GM23338 (cell line): Measurements from ENCODE around the gene DESI1. TPM values are rescaled to one million over a fixed set of nuclear protein-coding genes. Genes with fewer than 3 reads are reported as not detected.

Experiments
- ATAC-seq: fragments of 200-7000 bp; cut with Tn5 transposase; 3 replicates; pipeline ENCODE4 v1.9.1; 2020
- DNase-seq: peaks from one replicate; pipeline ENCODE4 v3.0.0-alpha.2; 2015; ENCODE audit warnings: low spot score
- H2AFZ ChIP-seq: fragments of 200-600 bp; sonication (generic); 2 replicates; pipeline ENCODE4 v1.8.0; 2016; ENCODE audit warnings: antibody characterized with exemption, mild to moderate bottlenecking, moderate library complexity
- H3F3A ChIP-seq: fragments of 200-600 bp; sonication (generic); replicated peaks from 2 replicates; pipeline ENCODE4 v1.8.0; 2017; ENCODE audit warnings: antibody characterized with exemption, mixed run types, low read depth
- H3K27ac ChIP-seq: fragments of 200-600 bp; sonication (generic); 2 replicates; pipeline ENCODE4 v1.6.1; 2016; ENCODE audit warnings: low read depth
- H3K27me3 ChIP-seq: fragments of 200-600 bp; sonication (generic); 2 replicates; pipeline ENCODE4 v1.8.0; 2016; ENCODE audit warnings: mild to moderate bottlenecking, mixed run types, moderate library complexity; ENCODE audit not compliant: insufficient read depth
- H3K36me3 ChIP-seq: fragments of 200-600 bp; sonication (generic); 2 replicates; pipeline ENCODE4 v1.8.0; 2016; ENCODE audit warnings: mild to moderate bottlenecking; ENCODE audit not compliant: insufficient read depth
- H3K4me1 ChIP-seq: fragments of 200-600 bp; sonication (generic); 2 replicates; pipeline ENCODE4 v1.8.0; 2016; ENCODE audit warnings: mild to moderate bottlenecking, moderate library complexity; ENCODE audit not compliant: insufficient read depth
- H3K4me2 ChIP-seq: fragments of 200-600 bp; sonication (generic); 2 replicates; pipeline ENCODE4 v1.7.1; 2017; ENCODE audit warnings: mixed run types
- H3K4me3 ChIP-seq: fragments of 200-600 bp; sonication (generic); 2 replicates; pipeline ENCODE4 v1.6.1; 2016; ENCODE audit warnings: mixed run types
- H3K79me2 ChIP-seq: fragments of 200-600 bp; sonication (generic); replicated peaks from 2 replicates; pipeline ENCODE4 v1.8.0; 2017; ENCODE audit warnings: mild to moderate bottlenecking; ENCODE audit not compliant: insufficient read depth
- H3K9me2 ChIP-seq: fragments of 200-600 bp; sonication (generic); 2 replicates; pipeline ENCODE4 v1.8.0; 2017; ENCODE audit not compliant: insufficient read depth
- H4K20me1 ChIP-seq: fragments of 200-600 bp; sonication (generic); replicated peaks from 2 replicates; pipeline ENCODE4 v1.8.0; 2017; ENCODE audit warnings: mild to moderate bottlenecking; ENCODE audit not compliant: insufficient read depth
- H3K27ac Mint-ChIP-seq: 2 replicates; pipeline ENCODE4 v1.8.0; 2020; ENCODE audit warnings: inconsistent platforms, mild to moderate bottlenecking, moderate library complexity, mixed read lengths
- H3K27me3 Mint-ChIP-seq: 3 replicates; pipeline ENCODE4 v1.8.0; 2022; ENCODE audit warnings: low read depth, mild to moderate bottlenecking, moderate library complexity, mixed read lengths, inconsistent platforms; ENCODE audit not compliant: insufficient read depth, poor library complexity
- H3K36me3 Mint-ChIP-seq: 3 replicates; pipeline ENCODE4 v1.8.0; 2021; ENCODE audit warnings: low read depth, mild to moderate bottlenecking, inconsistent platforms, moderate library complexity, mixed read lengths
- H3K4me1 Mint-ChIP-seq: 3 replicates; pipeline ENCODE4 v1.8.0; 2020; ENCODE audit warnings: mild to moderate bottlenecking, inconsistent platforms, mixed read lengths
- H3K4me3 Mint-ChIP-seq: 3 replicates; pipeline ENCODE4 v1.8.0; 2021; ENCODE audit warnings: moderate library complexity, mild to moderate bottlenecking, inconsistent platforms, mixed read lengths
- H3K9me3 Mint-ChIP-seq: 3 replicates; pipeline ENCODE4 v1.8.0; 2020; ENCODE audit warnings: moderate library complexity, mild to moderate bottlenecking, inconsistent platforms, mixed read lengths
- CREB1 ChIP-seq: fragments of 250-450 bp; sonication (Bioruptor Pico); IDR thresholded peaks from 2 replicates; pipeline ENCODE4 v1.5.0; 2020; ENCODE audit warnings: low read depth, mild to moderate bottlenecking, moderate library complexity
- ETS1 ChIP-seq: IDR thresholded peaks from 2 replicates; pipeline ENCODE4 v1.6.1; 2016; ENCODE audit warnings: antibody characterized with exemption
- EZH2 ChIP-seq: fragments of 200-600 bp; sonication (generic); IDR thresholded peaks from one replicate; pipeline ENCODE4 v1.8.0; 2017; ENCODE audit warnings: antibody characterized with exemption, mild to moderate bottlenecking, low read depth; ENCODE audit not compliant: unreplicated experiment
- EZH2phosphoT487 ChIP-seq: fragments of 200-600 bp; sonication (generic); IDR thresholded peaks from one replicate; pipeline ENCODE4 v1.8.1; 2018; ENCODE audit warnings: antibody characterized with exemption; ENCODE audit not compliant: unreplicated experiment
- JUNB ChIP-seq: IDR thresholded peaks from one replicate; pipeline ENCODE4 v1.6.1; 2016; ENCODE audit warnings: antibody characterized with exemption; ENCODE audit not compliant: unreplicated experiment
- NANOG ChIP-seq: IDR thresholded peaks from 2 replicates; pipeline ENCODE4 v1.6.1; 2016; ENCODE audit warnings: antibody characterized with exemption, borderline replicate concordance
- POLR2AphosphoS5 ChIP-seq: IDR thresholded peaks from 2 replicates; pipeline ENCODE4 v1.6.1; 2016; ENCODE audit warnings: antibody characterized with exemption, low read depth
- REST ChIP-seq: IDR thresholded peaks from one replicate; pipeline ENCODE4 v1.6.1; 2018; ENCODE audit warnings: antibody characterized with exemption; ENCODE audit not compliant: unreplicated experiment
- STAT1 ChIP-seq: IDR thresholded peaks from one replicate; pipeline ENCODE4 v1.6.1; 2016; ENCODE audit warnings: antibody characterized with exemption; ENCODE audit not compliant: unreplicated experiment
- ZNF114 ChIP-seq: fragments of 250-450 bp; sonication (Bioruptor Pico); IDR thresholded peaks from 2 replicates; pipeline ENCODE4 v1.5.0; 2020; ENCODE audit warnings: mild to moderate bottlenecking, moderate library complexity
- ZNF331 ChIP-seq: fragments of 250-450 bp; sonication (Bioruptor Pico); IDR thresholded peaks from 2 replicates; pipeline ENCODE4 v1.5.0; 2020; ENCODE audit warnings: low read depth, mild to moderate bottlenecking, moderate library complexity
- ZNF462 ChIP-seq: fragments of 250-450 bp; sonication (Bioruptor Pico); IDR thresholded peaks from 2 replicates; pipeline ENCODE4 v1.5.0; 2020; ENCODE audit warnings: mild to moderate bottlenecking, moderate library complexity
- polyA plus RNA-seq: library from polyadenylated mRNA; unstranded; fragments of >200 nt; fragmentation: Nextera tagmentation; extraction: Ambion mirVana; gene quantifications from 2 replicates; pipeline ENCODE4 v1.2.1, GENCODE V29; 2016
- total RNA-seq: library from RNA; depleted of rRNA; stranded (reverse); fragments of >200 nt; shearing (Covaris generic); gene quantifications from 2 replicates; pipeline ENCODE4 v1.2.3, GENCODE V29; 2014

Gene DESI1
- total and polyA plus RNA-seq, 2 experiments from 2014 or later = 33.7 to 53.8 TPM

- no peak overlapping the region for H3K27ac Mint-ChIP-seq
- Histone ChIP-seq H3K4me2 (no peak overlapping the region), H3K36me3 (no peaks in the 10 kb centered on the region), H3K27me3 (no peaks in the 10 kb centered on the region), H3K79me2 (no peaks in the 10 kb centered on the region), H3F3A (no peaks in the 10 kb centered on the region), H2AFZ (no peak overlapping the region), H3K4me1 (no peaks in the 10 kb centered on the region), H3K9me2 (no peaks in the 10 kb centered on the region), H3K27ac (no peak overlapping the region), H4K20me1 (no peaks in the 10 kb centered on the region), H3K4me3 (no peak overlapping the region)
- DNase-seq = no peak
- no peak for ATAC-seq
- H3K4me3 Mint-ChIP-seq = no peak overlapping the region
- TF ChIP-seq ZNF331 (CRISPR knock-in tag) (no peak), EZH2phosphoT487 (no peak), ZNF114 (CRISPR knock-in tag) (no peak), STAT1 (no peak), ETS1 (no peak), NANOG (no peak), CREB1 (CRISPR knock-in tag) (no peak), JUNB (no peak), POLR2AphosphoS5 (no peak), EZH2 (no peak), REST (no peak)
- H3K36me3 Mint-ChIP-seq = peaks cover 2% of the 10 kb centered on the region; the same call in 1 of the 3 replicates
- H3K4me1 Mint-ChIP-seq = no peaks in the 10 kb centered on the region; the same call in 2 of the 3 replicates
- H3K9me3 Mint-ChIP-seq = no peaks in the 10 kb centered on the region; the same call in 2 of the 3 replicates
- H3K27me3 Mint-ChIP-seq = peaks cover 11% of the 10 kb centered on the region
These were observed 49.1 kb downstream of the DESI1 start for GRCh38 chr22:41571786-41572185.

- no peaks in the 10 kb centered on the region; the same call in 2 of the 3 replicates for H3K4me1 Mint-ChIP-seq
- ATAC-seq = no peak
These were observed 50.6 kb downstream of the DESI1 start for GRCh38 chr22:41570221-41570620.

More at GRCh38 chr22:41570221-41570620, 50.6 kb downstream of the DESI1 start:
- no peaks in the 10 kb centered on the region for H3K4me1 ChIP-seq
- H4K20me1 ChIP-seq = no peaks in the 10 kb centered on the region
- Mint-ChIP-seq H3K4me3 (no peak overlapping the region), H3K27ac (no peak overlapping the region), H3K9me3 (no peaks in the 10 kb centered on the region; the same call in 2 of the 3 replicates), H3K36me3 (no peaks in the 10 kb centered on the region), H3K27me3 (peaks cover 9% of the 10 kb centered on the region)
- H3K9me2 ChIP-seq = no peaks in the 10 kb centered on the region
- no peak for TF ChIP-seq ZNF331 (CRISPR knock-in tag)
- no peak for TF ChIP-seq ZNF462
- no peaks in the 10 kb centered on the region for H3K79me2 ChIP-seq
- H3K36me3 ChIP-seq = no peaks in the 10 kb centered on the region
- no peak overlapping the region for H3K4me3 ChIP-seq
- no peak overlapping the region for H2AFZ ChIP-seq
- no peaks in the 10 kb centered on the region for H3K27me3 ChIP-seq
- no peak overlapping the region for H3K4me2 ChIP-seq
- H3K27ac ChIP-seq = no peak overlapping the region
- no peaks in the 10 kb centered on the region for H3F3A ChIP-seq
- DNase-seq = no peak
